Progenitor cell of endocrine pancreas (in vitro differentiated cells): Measurements from ENCODE around the gene HAPLN3. TPM values are rescaled to one million over a fixed set of nuclear protein-coding genes. Genes with fewer than 3 reads are reported as not detected.

Experiments used
- DNase-seq: peaks from one replicate; pipeline ENCODE4 v3.0.0; 2021; ENCODE audit warnings: low spot score; ENCODE audit not compliant: unreplicated experiment
- H3K27ac Mint-ChIP-seq: 2 replicates; pipeline ENCODE4 v1.8.0; 2021; ENCODE audit warnings: mild to moderate bottlenecking, moderate library complexity, mixed read lengths
- H3K27me3 Mint-ChIP-seq: 2 replicates; pipeline ENCODE4 v1.8.0; 2021; ENCODE audit warnings: mixed read lengths
- H3K36me3 Mint-ChIP-seq: 2 replicates; pipeline ENCODE4 v1.8.0; 2022; ENCODE audit warnings: mixed read lengths; ENCODE audit not compliant: insufficient read depth
- H3K4me1 Mint-ChIP-seq: 2 replicates; pipeline ENCODE4 v1.8.0; 2021; ENCODE audit warnings: low read depth, mixed read lengths
- H3K4me3 Mint-ChIP-seq: 2 replicates; pipeline ENCODE4 v1.8.0; 2021; ENCODE audit warnings: low read depth, mild to moderate bottlenecking, moderate library complexity, mixed read lengths
- H3K9me3 Mint-ChIP-seq: 2 replicates; pipeline ENCODE4 v1.8.0; 2021; ENCODE audit warnings: low read depth, mixed read lengths
- CTCF ChIP-seq: fragments of 200-600 bp; sonication (generic); IDR thresholded peaks from one replicate; pipeline ENCODE4 v1.5.0; 2021; ENCODE audit warnings: antibody characterized with exemption, mild to moderate bottlenecking; ENCODE audit not compliant: unreplicated experiment
- total RNA-seq: library from RNA; stranded (reverse); gene quantifications from 2 replicates; pipeline ENCODE4 v1.2.1, GENCODE V29; 2021

The HAPLN3 gene
- total RNA-seq, 1 donor from 2014 or later = 8.4 TPM

DNA sequence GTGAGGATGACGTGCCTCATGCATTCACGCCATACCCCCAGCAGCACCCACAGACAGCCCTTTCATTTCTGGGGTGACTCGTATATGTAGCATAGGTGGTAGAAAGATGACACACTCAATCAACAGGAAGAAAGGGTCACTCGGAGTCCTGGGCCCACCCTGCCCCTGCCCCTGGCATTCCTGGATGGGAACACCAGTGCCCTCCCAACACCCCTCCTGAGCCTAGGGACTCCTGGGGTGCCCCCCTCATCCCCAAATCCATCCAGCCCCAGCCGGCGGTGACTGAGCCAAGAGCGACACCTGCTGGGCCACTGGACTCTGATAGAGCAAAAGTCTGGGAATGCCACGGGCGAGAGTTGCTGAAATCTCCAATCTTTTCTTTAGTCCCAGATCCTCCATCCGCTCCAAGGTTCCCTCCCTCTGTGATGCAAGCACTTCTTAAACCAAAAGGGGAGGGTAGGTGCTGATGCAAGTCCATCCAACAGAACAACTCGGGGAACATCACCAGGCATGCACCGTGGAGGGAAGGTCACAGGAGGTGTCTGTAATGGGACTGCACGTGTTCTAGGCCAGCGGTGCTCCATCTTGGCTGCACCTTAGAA lies 61.0 kb downstream of the HAPLN3 start:
- H3K36me3 Mint-ChIP-seq = no peaks in the 10 kb centered on the region
- H3K27me3 Mint-ChIP-seq = no peaks in the 10 kb centered on the region
- H3K4me1 Mint-ChIP-seq = no peaks in the 10 kb centered on the region
- DNase-seq = peak; percentile 30
- no peaks in the 10 kb centered on the region for H3K9me3 Mint-ChIP-seq
- no peak overlapping the region for H3K27ac Mint-ChIP-seq
- peak; percentile 72 for TF ChIP-seq CTCF
- H3K4me3 Mint-ChIP-seq = no peak overlapping the region

GRCh38 chr15:88833731-88834100 lies 61.6 kb downstream of the HAPLN3 start:
- H3K9me3 Mint-ChIP-seq = no peaks in the 10 kb centered on the region
- H3K27me3 Mint-ChIP-seq = peaks cover 3% of the 10 kb centered on the region
- no peaks in the 10 kb centered on the region for H3K36me3 Mint-ChIP-seq
- no peak for TF ChIP-seq CTCF
- H3K27ac Mint-ChIP-seq = no peak overlapping the region
- H3K4me1 Mint-ChIP-seq = no peaks in the 10 kb centered on the region
- H3K4me3 Mint-ChIP-seq = no peak overlapping the region
- no peak for DNase-seq

- TF ChIP-seq CTCF = no peak
- no peaks in the 10 kb centered on the region for H3K9me3 Mint-ChIP-seq
- no peak overlapping the region for H3K4me3 Mint-ChIP-seq
- no peaks in the 10 kb centered on the region for H3K4me1 Mint-ChIP-seq
- no peak for DNase-seq
- peaks cover 3% of the 10 kb centered on the region for H3K27me3 Mint-ChIP-seq
- no peak overlapping the region for H3K27ac Mint-ChIP-seq
- H3K36me3 Mint-ChIP-seq = no peaks in the 10 kb centered on the region
Measured at GRCh38 chr15:88832820-88833730, 62.3 kb downstream of the HAPLN3 start.

GRCh38 chr15:88830016-88830415 lies 65.3 kb downstream of the HAPLN3 start:
- Mint-ChIP-seq H3K4me1 (no peaks in the 10 kb centered on the region), H3K36me3 (no peaks in the 10 kb centered on the region), H3K27ac (no peak overlapping the region), H3K9me3 (no peaks in the 10 kb centered on the region), H3K27me3 (peaks cover 6% of the 10 kb centered on the region), H3K4me3 (no peak overlapping the region)
- no peak for DNase-seq
- TF ChIP-seq CTCF = no peak

DNA sequence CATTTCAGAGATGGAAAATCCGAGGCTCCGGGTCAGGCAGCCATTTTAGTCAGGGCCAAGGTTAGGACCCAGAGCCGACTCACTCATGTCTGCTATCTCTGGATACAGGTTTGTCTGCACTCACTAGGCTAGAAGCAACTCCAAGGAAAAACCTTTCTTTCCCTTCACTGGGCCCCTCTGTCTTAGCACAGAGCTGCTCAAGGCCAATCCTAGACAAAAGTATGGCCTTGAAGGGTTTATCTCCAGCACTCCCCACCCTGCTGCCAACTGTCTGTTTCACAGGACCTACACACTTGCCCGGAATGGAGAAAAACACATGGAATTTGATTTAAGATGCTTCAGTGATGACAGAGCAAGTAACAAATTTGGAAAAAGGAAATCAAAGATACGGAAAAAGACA lies 66.6 kb downstream of the HAPLN3 start:
- H3K27me3 Mint-ChIP-seq = peaks cover 6% of the 10 kb centered on the region
- no peak overlapping the region for H3K27ac Mint-ChIP-seq
- H3K4me1 Mint-ChIP-seq = no peaks in the 10 kb centered on the region
- H3K36me3 Mint-ChIP-seq = no peaks in the 10 kb centered on the region
- H3K4me3 Mint-ChIP-seq = no peak overlapping the region
- no peak for TF ChIP-seq CTCF
- DNase-seq = no peak
- H3K9me3 Mint-ChIP-seq = no peaks in the 10 kb centered on the region

Other genes with a start within 250 kb of the HAPLN3 start
- gene ACAN, start 92.1 kb downstream of the HAPLN3 start, total RNA-seq = 0.93 and 2.0 TPM in 2 replicates
- gene MFGE8, start 17.8 kb upstream of the HAPLN3 start, total RNA-seq = 297 and 309 TPM in 2 replicates
- 53.1 and 54.4 TPM in 2 replicates for gene ABHD2, start 192.9 kb upstream of the HAPLN3 start, total RNA-seq